Neural cell (in vitro differentiated cells): ENCODE data around the gene GPR26. TPM values are rescaled to one million over a fixed set of nuclear protein-coding genes. Genes with fewer than 3 reads are reported as not detected.

Experiments used
- H2AFZ ChIP-seq: fragments of 200-600, 300-800 bp; sonication (generic), shearing (Covaris generic); 2 replicates; pipeline ENCODE4 v1.6.0; 2014; ENCODE audit warnings: low read depth, mild to moderate bottlenecking, antibody characterized with exemption, low read length, moderate library complexity
- H3F3A ChIP-seq: fragments of 200-600 bp; shearing (Covaris generic); 2 replicates; pipeline ENCODE4 v1.6.1; 2016; ENCODE audit warnings: mild to moderate bottlenecking, moderate library complexity, mixed read lengths, antibody characterized with exemption, low read length; ENCODE audit not compliant: insufficient read depth, poor library complexity, severe bottlenecking
- H3K27ac ChIP-seq: fragments of 200-600, 300-800 bp; sonication (generic), shearing (Covaris generic); 2 replicates; pipeline ENCODE4 v1.5.1; 2014; ENCODE audit warnings: mild to moderate bottlenecking, low read length, moderate library complexity
- H3K27me3 ChIP-seq: fragments of 300-800, 200-600 bp; sonication (generic), shearing (Covaris generic); 2 replicates; pipeline ENCODE4 v1.6.0; 2014; ENCODE audit warnings: mild to moderate bottlenecking, low read depth, low read length, moderate library complexity; ENCODE audit not compliant: insufficient read depth
- H3K36me3 ChIP-seq: fragments of 300-800, 200-600 bp; sonication (generic), shearing (Covaris generic); 2 replicates; pipeline ENCODE4 v1.5.1; 2014; ENCODE audit warnings: mild to moderate bottlenecking, antibody characterized with exemption, low read length, moderate library complexity; ENCODE audit not compliant: insufficient read depth
- H3K4me2 ChIP-seq: fragments of 300-800, 200-600 bp; sonication (generic), shearing (Covaris generic); 2 replicates; pipeline ENCODE4 v1.6.0; 2014; ENCODE audit warnings: mild to moderate bottlenecking, low read length
- H3K4me3 ChIP-seq: fragments of 300-800, 200-600 bp; sonication (generic), shearing (Covaris generic); 2 replicates; pipeline ENCODE4 v1.5.1; 2014; ENCODE audit warnings: mild to moderate bottlenecking, low read length, moderate library complexity
- H3K79me2 ChIP-seq: fragments of 200-600 bp; shearing (Covaris generic); replicated peaks from 2 replicates; pipeline ENCODE4 v1.6.0; 2014; ENCODE audit warnings: mild to moderate bottlenecking, low read length, moderate library complexity; ENCODE audit not compliant: insufficient read depth
- H3K9ac ChIP-seq: fragments of 300-800, 200-600 bp; sonication (generic), shearing (Covaris generic); 2 replicates; pipeline ENCODE4 v1.6.1; 2016; ENCODE audit warnings: mild to moderate bottlenecking, low read length, mixed read lengths
- H3K9me2 ChIP-seq: fragments of 200-600 bp; shearing (Covaris generic); 2 replicates; pipeline ENCODE4 v1.6.1; 2016; ENCODE audit warnings: mild to moderate bottlenecking, low read length, mixed read lengths; ENCODE audit not compliant: insufficient read depth
- H3K9me3 ChIP-seq: fragments of 200-600, 300-800 bp; sonication (generic), shearing (Covaris generic); 2 replicates; pipeline ENCODE4 v1.6.1; 2016; ENCODE audit warnings: mild to moderate bottlenecking, mixed run types, low read length, moderate library complexity, mixed read lengths
- H4K20me1 ChIP-seq: fragments of 200-600 bp; shearing (Covaris generic); 2 replicates; pipeline ENCODE4 v1.6.1; 2016; ENCODE audit warnings: mild to moderate bottlenecking, mixed run types; ENCODE audit not compliant: insufficient read depth
- CTCF ChIP-seq: fragments of 450-650 bp; IDR thresholded peaks from 2 replicates; pipeline ENCODE4 v1.5.1; 2014; ENCODE audit warnings: antibody characterized with exemption, mild to moderate bottlenecking, moderate library complexity; ENCODE audit not compliant: poor library complexity, severe bottlenecking
- EP300 ChIP-seq: fragments of 450-650 bp; conservative IDR thresholded peaks from 2 replicates; pipeline ENCODE4 v1.6.1; 2014; ENCODE audit warnings: antibody characterized with exemption, mild to moderate bottlenecking, moderate library complexity; ENCODE audit not compliant: poor library complexity, severe bottlenecking
- EZH2 ChIP-seq: fragments of 200-600, 300-800 bp; shearing (Covaris generic), sonication (generic); IDR thresholded peaks from 2 replicates; pipeline ENCODE4 v1.6.1; 2014; ENCODE audit warnings: antibody characterized with exemption, low read length, borderline replicate concordance, mild to moderate bottlenecking; ENCODE audit not compliant: insufficient read depth, poor library complexity, severe bottlenecking
- MXI1 ChIP-seq: fragments of 450-650 bp; conservative IDR thresholded peaks from 2 replicates; pipeline ENCODE4 v1.6.1; 2014; ENCODE audit warnings: antibody characterized with exemption, mild to moderate bottlenecking; ENCODE audit not compliant: poor library complexity, severe bottlenecking
- POLR2AphosphoS5 ChIP-seq: IDR thresholded peaks from 2 replicates; pipeline ENCODE4 v1.6.1; 2012
- RAD21 ChIP-seq: fragments of 450-650 bp; conservative IDR thresholded peaks from 2 replicates; pipeline ENCODE4 v1.6.1; 2014; ENCODE audit warnings: antibody characterized with exemption, mild to moderate bottlenecking, moderate library complexity
- REST ChIP-seq: IDR thresholded peaks from 2 replicates; pipeline ENCODE4 v1.6.1; 2012; ENCODE audit warnings: borderline replicate concordance
- SMC3 ChIP-seq: fragments of 450-650 bp; conservative IDR thresholded peaks from 2 replicates; pipeline ENCODE4 v1.6.1; 2014; ENCODE audit warnings: antibody characterized with exemption, mild to moderate bottlenecking, moderate library complexity; ENCODE audit not compliant: poor library complexity
- TAF1 ChIP-seq: IDR thresholded peaks from 2 replicates; pipeline ENCODE4 v1.6.1; 2012; ENCODE audit warnings: low read depth
- polyA plus RNA-seq: library from polyadenylated mRNA; depleted of rRNA; stranded (reverse); fragments of >200 nt; gene quantifications from 2 replicates; pipeline ENCODE4 v1.2.3, GENCODE V29; 2014

GPR26 gene
- polyA plus RNA-seq, 1 donor from 2014 or later = 8.1 TPM

GRCh38 chr10:123636598-123637325 is 29.4 kb upstream of the GPR26 start:
- H4K20me1 ChIP-seq = no peaks in the 10 kb centered on the region
- H3K9ac ChIP-seq = no peak overlapping the region
- no peaks in the 10 kb centered on the region for H3K27me3 ChIP-seq
- no peak overlapping the region for H2AFZ ChIP-seq
- H3K9me3 ChIP-seq = no peaks in the 10 kb centered on the region
- no peaks in the 10 kb centered on the region for H3K79me2 ChIP-seq
- H3K4me3 ChIP-seq = no peak overlapping the region
- TF ChIP-seq SMC3 (no peak), EZH2 (no peak), TAF1 (no peak), CTCF (no peak), REST (no peak), RAD21 (no peak), EP300 (no peak), MXI1 (no peak), POLR2AphosphoS5 (no peak)
- H3K36me3 ChIP-seq = no peaks in the 10 kb centered on the region
- H3K27ac ChIP-seq = no peak overlapping the region
- H3F3A ChIP-seq = no peaks in the 10 kb centered on the region
- H3K4me2 ChIP-seq = no peak overlapping the region
- no peaks in the 10 kb centered on the region for H3K9me2 ChIP-seq

GRCh38 chr10:123637326-123637880 is 28.8 kb upstream of the GPR26 start:
- H3K36me3 ChIP-seq = no peaks in the 10 kb centered on the region

More at GRCh38 chr10:123637326-123637880, 28.8 kb upstream of the GPR26 start:
- H3K4me3 ChIP-seq = no peak overlapping the region
- no peaks in the 10 kb centered on the region for H3K9me2 ChIP-seq
- no peaks in the 10 kb centered on the region for H3K27me3 ChIP-seq
- no peaks in the 10 kb centered on the region for H3K79me2 ChIP-seq
- TF ChIP-seq REST = no peak
- no peak for TF ChIP-seq POLR2AphosphoS5
- no peak for TF ChIP-seq EZH2
- TF ChIP-seq TAF1 = no peak
- TF ChIP-seq SMC3 = no peak
- TF ChIP-seq CTCF = no peak
- no peak for TF ChIP-seq RAD21
- no peak for TF ChIP-seq EP300
- no peak for TF ChIP-seq MXI1
- H4K20me1 ChIP-seq = no peaks in the 10 kb centered on the region
- H3K9ac ChIP-seq = no peak overlapping the region
- no peaks in the 10 kb centered on the region for H3F3A ChIP-seq
- H3K9me3 ChIP-seq = no peaks in the 10 kb centered on the region
- no peak overlapping the region for H2AFZ ChIP-seq
- H3K27ac ChIP-seq = no peak overlapping the region
- H3K4me2 ChIP-seq = no peak overlapping the region
